SK-N-SH treated with all-trans-retinoic acid at 6 μM for 48 hours (cell line): Measurements from ENCODE around the gene CDC42BPG.

Experiments used
- ATAC-seq: fragments of 200-7000 bp; cut with Tn5 transposase; 3 replicates; pipeline ENCODE4 v1.9.1; 2020; ENCODE audit warnings: mild to moderate bottlenecking, moderate library complexity
- BACH2 ChIP-seq: fragments of 250-450 bp; sonication (Bioruptor Pico); IDR thresholded peaks from 2 replicates; pipeline ENCODE4 v1.9.0; 2021; ENCODE audit warnings: mild to moderate bottlenecking, borderline replicate concordance
- CREB5 ChIP-seq: fragments of 250-450 bp; sonication (Bioruptor Pico); IDR thresholded peaks from 2 replicates; pipeline ENCODE4 v1.5.1; 2020; ENCODE audit warnings: low read depth, mild to moderate bottlenecking, moderate library complexity
- CSDC2 ChIP-seq: fragments of 250-450 bp; sonication (Bioruptor Pico); IDR thresholded peaks from 2 replicates; pipeline ENCODE4 v1.5.0; 2020; ENCODE audit warnings: mild to moderate bottlenecking, moderate library complexity
- CSRNP3 ChIP-seq: fragments of 250-450 bp; sonication (Bioruptor Pico); IDR thresholded peaks from 2 replicates; pipeline ENCODE4 v1.5.1; 2021; ENCODE audit warnings: mild to moderate bottlenecking, moderate library complexity
- ESRRG ChIP-seq: fragments of 250-450 bp; sonication (Bioruptor Pico); IDR thresholded peaks from 2 replicates; pipeline ENCODE4 v1.6.1; 2021; ENCODE audit warnings: mild to moderate bottlenecking
- GLIS3 ChIP-seq: fragments of 250-450 bp; sonication (Bioruptor Pico); IDR thresholded peaks from 2 replicates; pipeline ENCODE4 v1.5.0; 2020; ENCODE audit warnings: mild to moderate bottlenecking, moderate library complexity
- ISL1 ChIP-seq: fragments of 250-450 bp; sonication (Bioruptor Pico); IDR thresholded peaks from 2 replicates; pipeline ENCODE4 v2.1.2; 2022; ENCODE audit warnings: mild to moderate bottlenecking, moderate library complexity
- OSR1 ChIP-seq: fragments of 250-450 bp; sonication (Bioruptor Pico); IDR thresholded peaks from 2 replicates; pipeline ENCODE4 v1.8.0; 2022; ENCODE audit warnings: moderate library complexity, mild to moderate bottlenecking, inconsistent platforms
- PATZ1 ChIP-seq: fragments of 250-450 bp; sonication (Bioruptor Pico); IDR thresholded peaks from 2 replicates; pipeline ENCODE4 v1.8.0; 2020; ENCODE audit warnings: mild to moderate bottlenecking, moderate library complexity, borderline replicate concordance
- POU6F1 ChIP-seq: fragments of 250-450 bp; sonication (Bioruptor Pico); IDR thresholded peaks from 2 replicates; pipeline ENCODE4 v1.8.0; 2021; ENCODE audit warnings: low read depth, mild to moderate bottlenecking, moderate library complexity, borderline replicate concordance
- PPARA ChIP-seq: fragments of 250-450 bp; sonication (Bioruptor Pico); IDR thresholded peaks from 2 replicates; pipeline ENCODE4 v1.5.0; 2020; ENCODE audit warnings: mild to moderate bottlenecking, borderline replicate concordance
- RARB ChIP-seq: fragments of 250-450 bp; sonication (Bioruptor Pico); IDR thresholded peaks from 2 replicates; pipeline ENCODE4 v1.8.0; 2021; ENCODE audit warnings: mild to moderate bottlenecking, moderate library complexity
- SNAI2 ChIP-seq: fragments of 250-450 bp; sonication (Bioruptor Pico); IDR thresholded peaks from 2 replicates; pipeline ENCODE4 v1.5.0; 2020; ENCODE audit warnings: mild to moderate bottlenecking, moderate library complexity
- TCF4 ChIP-seq: fragments of 250-450 bp; sonication (Bioruptor Pico); IDR thresholded peaks from 2 replicates; pipeline ENCODE4 v1.8.0; 2021; ENCODE audit warnings: mild to moderate bottlenecking, moderate library complexity, borderline replicate concordance
- TSHZ2 ChIP-seq: fragments of 250-450 bp; sonication (Bioruptor Pico); IDR thresholded peaks from 2 replicates; pipeline ENCODE4 v1.5.0; 2020; ENCODE audit warnings: mild to moderate bottlenecking, moderate library complexity
- ZC3H10 ChIP-seq: fragments of 250-450 bp; sonication (Bioruptor Pico); IDR thresholded peaks from 2 replicates; pipeline ENCODE4 v1.5.1; 2021; ENCODE audit warnings: mild to moderate bottlenecking, moderate library complexity
- ZFP3 ChIP-seq: fragments of 250-450 bp; sonication (Bioruptor Pico); IDR thresholded peaks from 2 replicates; pipeline ENCODE4 v1.5.0; 2020; ENCODE audit warnings: mild to moderate bottlenecking, moderate library complexity
- ZFP30 ChIP-seq: fragments of 450-650 bp; formaldehyde crosslinking; IDR thresholded peaks from 2 replicates; pipeline ENCODE4 v1.5.0; 2022; ENCODE audit warnings: mild to moderate bottlenecking, moderate library complexity
- ZNF565 ChIP-seq: fragments of 450-650 bp; formaldehyde crosslinking; conservative IDR thresholded peaks from 2 replicates; pipeline ENCODE4 v1.5.0; 2020; ENCODE audit warnings: low read depth, mild to moderate bottlenecking, moderate library complexity
- ZNF70 ChIP-seq: fragments of 450-650 bp; formaldehyde crosslinking; IDR thresholded peaks from 2 replicates; pipeline ENCODE4 v1.5.0; 2020; ENCODE audit warnings: mild to moderate bottlenecking, moderate library complexity
- ZNF8 ChIP-seq: fragments of 450-650 bp; formaldehyde crosslinking; IDR thresholded peaks from 2 replicates; pipeline ENCODE4 v1.5.0; 2020; ENCODE audit warnings: mild to moderate bottlenecking, moderate library complexity

The CDC42BPG gene

GRCh38 chr11:64842851-64843685 lies 1.4 kb downstream of the CDC42BPG start:
- ATAC-seq, result no peak
- TF ChIP-seq PPARA (CRISPR knock-in tag) (no peak), ESRRG (CRISPR knock-in tag) (no peak), ZFP30 (no peak), RARB (CRISPR knock-in tag) (no peak), POU6F1 (CRISPR knock-in tag) (no peak), BACH2 (CRISPR knock-in tag) (no peak), TCF4 (no peak), ZFP3 (CRISPR knock-in tag) (no peak)

- no peak for ATAC-seq
- TF ChIP-seq CSRNP3 (CRISPR knock-in tag) (no peak), ZFP3 (CRISPR knock-in tag) (no peak), SNAI2 (CRISPR knock-in tag) (no peak), ZC3H10 (no peak), CREB5 (CRISPR knock-in tag) (no peak), OSR1 (CRISPR knock-in tag) (no peak), TSHZ2 (CRISPR knock-in tag) (no peak)
Measured at GRCh38 chr11:64842366-64842759, 2.1 kb downstream of the CDC42BPG start.

GRCh38 chr11:64841592-64842365 lies 2.7 kb downstream of the CDC42BPG start:
- TF ChIP-seq PPARA (CRISPR knock-in tag) (no peak), GLIS3 (CRISPR knock-in tag) (no peak), ZNF70 (CRISPR knock-in tag) (no peak), CSRNP3 (CRISPR knock-in tag) (no peak), CREB5 (CRISPR knock-in tag) (no peak), POU6F1 (CRISPR knock-in tag) (no peak), RARB (CRISPR knock-in tag) (no peak), ZC3H10 (no peak), CSDC2 (CRISPR knock-in tag) (no peak), ZNF565 (CRISPR knock-in tag) (no peak), BACH2 (CRISPR knock-in tag) (no peak), PATZ1 (CRISPR knock-in tag) (no peak), ZNF8 (CRISPR knock-in tag) (no peak), ESRRG (CRISPR knock-in tag) (no peak), ZFP3 (CRISPR knock-in tag) (no peak), TCF4 (no peak), ISL1 (CRISPR knock-in tag) (no peak), ZFP30 (no peak)
- TF ChIP-seq, all 23 proteins: peak for 0
- no peak for ATAC-seq
